Measurements from ENCODE around the gene ERC1.

Gene ERC1

DNA sequence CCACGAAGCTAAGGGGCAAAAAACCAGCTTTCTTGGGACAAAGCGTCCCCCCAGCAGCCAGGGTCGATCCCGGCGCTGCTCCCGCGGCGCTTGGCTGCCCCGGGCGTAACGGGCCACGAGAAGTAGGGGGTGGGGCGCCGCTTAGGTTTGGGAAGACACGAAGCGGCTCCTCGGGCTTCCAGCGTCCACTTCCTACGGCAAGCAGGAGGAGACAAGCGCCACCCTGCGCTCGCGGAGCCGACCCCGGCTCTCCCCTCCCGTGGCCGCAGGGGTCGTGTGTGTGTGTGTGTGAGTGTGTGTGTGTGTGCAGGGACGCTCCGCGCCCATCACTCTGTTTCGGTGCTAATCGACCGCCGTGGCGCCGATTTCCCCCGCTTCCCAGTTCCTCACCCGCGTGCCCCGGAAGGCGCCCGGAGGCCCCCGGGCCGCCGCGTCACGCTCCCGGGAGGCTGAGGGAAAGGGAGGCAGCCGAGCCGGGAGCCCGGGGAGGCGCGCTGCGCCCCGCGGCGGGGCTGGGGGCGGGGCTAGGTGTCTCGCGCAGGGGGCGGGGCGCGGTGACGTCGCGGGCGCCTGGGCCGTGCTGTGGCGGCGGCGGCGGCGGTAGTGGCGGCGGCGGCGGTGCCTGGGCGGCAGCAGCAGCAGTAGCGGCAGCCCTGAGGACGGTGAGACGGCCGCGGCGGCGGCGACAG is at the start of gene ERC1:
Gene ERC1 (plus strand): TSS at position 563 of the 689 bp plus-strand sequence. CDS start 36,681 bp downstream, outside the sequence.
- no peaks in the 10 kb centered on the region for H3K36me3 ChIP-seq (ENCODE audit: control insufficient read depth in 2 of 2, insufficient read depth in 2 of 2, low read length in 2 of 2)
- peak within 1 kb of the TSS; percentile 84 to 90 for H3K9ac ChIP-seq (ENCODE audit: low read depth in 1 of 2, low read length in 2 of 2)
- no peaks in the 10 kb centered on the region for H3K9me3 ChIP-seq (ENCODE audit: control insufficient read depth in 2 of 2, low read length in 2 of 2)
- no peaks in the 10 kb centered on the region for H3K27me3 ChIP-seq (ENCODE audit: control insufficient read depth in 2 of 2, insufficient read depth in 2 of 2, low read length in 2 of 2)
- H3K4me3 ChIP-seq (ENCODE audit: low read length in 2 of 2), result peak within 1 kb of the TSS; percentile 89 to 92
- H3K4me1 ChIP-seq (ENCODE audit: control insufficient read depth in 2 of 2, insufficient read depth in 2 of 2, low read length in 2 of 2), result peaks cover 11% of the 10 kb centered on the region in 2 donors
- peak within 1 kb of the TSS; percentile 94 to 95 for H3K27ac ChIP-seq (ENCODE audit: low read depth in 2 of 2, low read length in 2 of 2)

DNA sequence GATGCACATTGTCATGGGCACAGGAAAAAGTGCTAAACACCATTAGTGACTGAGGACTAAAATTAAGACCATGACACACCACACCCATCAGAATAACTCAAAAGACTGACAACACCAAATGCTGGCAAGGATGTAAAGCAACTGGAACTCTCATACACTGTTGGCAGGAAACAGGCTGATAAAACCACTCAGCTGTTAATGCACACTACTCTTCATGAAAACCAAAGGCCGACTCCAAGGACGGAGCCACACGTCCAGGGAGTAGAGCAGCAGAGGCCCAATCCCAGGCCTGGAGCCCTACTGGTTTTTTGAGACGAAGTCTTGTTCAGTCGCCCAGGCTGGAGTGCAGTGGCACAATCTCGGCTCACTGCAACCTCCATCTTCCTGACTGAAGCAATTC is 48.0 kb upstream of the ERC1 start:
- H3K4me1 ChIP-seq (ENCODE audit: control insufficient read depth in 2 of 2, insufficient read depth in 2 of 2, low read length in 2 of 2), result no peaks in the 10 kb centered on the region
- no peak overlapping the region for H3K9ac ChIP-seq (ENCODE audit: low read depth in 1 of 2, low read length in 2 of 2)
- H3K9me3 ChIP-seq (ENCODE audit: control insufficient read depth in 2 of 2, low read length in 2 of 2), result no peaks in the 10 kb centered on the region
- no peak overlapping the region for H3K4me3 ChIP-seq (ENCODE audit: low read length in 2 of 2)
- peaks cover 0 to 14% of the 10 kb centered on the region in 2 donors for H3K36me3 ChIP-seq (ENCODE audit: control insufficient read depth in 2 of 2, insufficient read depth in 2 of 2, low read length in 2 of 2)
- no peak overlapping the region for H3K27ac ChIP-seq (ENCODE audit: low read depth in 2 of 2, low read length in 2 of 2)
- no peaks in the 10 kb centered on the region for H3K27me3 ChIP-seq (ENCODE audit: control insufficient read depth in 2 of 2, insufficient read depth in 2 of 2, low read length in 2 of 2)

DNA sequence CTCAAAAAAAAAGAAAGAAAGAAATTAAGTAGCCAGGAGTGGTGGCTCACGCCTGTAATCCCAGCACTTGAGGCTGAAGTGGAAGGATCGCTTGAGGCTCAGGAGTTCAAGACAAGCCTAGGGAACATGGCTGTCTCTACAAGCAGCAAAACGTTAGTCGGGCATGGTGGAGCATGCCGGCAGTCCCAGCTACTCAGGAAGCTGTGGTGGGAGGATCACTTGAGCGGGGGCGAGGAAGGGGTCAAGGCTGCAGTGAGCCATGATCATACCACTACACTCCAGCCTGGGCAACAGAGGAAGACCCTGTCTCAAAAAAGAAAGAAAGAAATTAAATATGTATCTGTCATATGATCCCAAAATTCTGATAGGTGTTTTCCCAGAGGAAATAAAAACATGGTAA is 46.8 kb upstream of the ERC1 start:
- Histone ChIP-seq H3K36me3 (ENCODE audit: control insufficient read depth in 2 of 2, insufficient read depth in 2 of 2, low read length in 2 of 2) (peaks cover 0 to 12% of the 10 kb centered on the region in 2 donors), H3K9ac (ENCODE audit: low read depth in 1 of 2, low read length in 2 of 2) (no peak overlapping the region), H3K4me1 (ENCODE audit: control insufficient read depth in 2 of 2, insufficient read depth in 2 of 2, low read length in 2 of 2) (peaks cover 0 to 3% of the 10 kb centered on the region in 2 donors), H3K27me3 (ENCODE audit: control insufficient read depth in 2 of 2, insufficient read depth in 2 of 2, low read length in 2 of 2) (no peaks in the 10 kb centered on the region), H3K27ac (ENCODE audit: low read depth in 2 of 2, low read length in 2 of 2) (no peak overlapping the region), H3K4me3 (ENCODE audit: low read length in 2 of 2) (no peak overlapping the region), H3K9me3 (ENCODE audit: control insufficient read depth in 2 of 2, low read length in 2 of 2) (no peaks in the 10 kb centered on the region)

DNA sequence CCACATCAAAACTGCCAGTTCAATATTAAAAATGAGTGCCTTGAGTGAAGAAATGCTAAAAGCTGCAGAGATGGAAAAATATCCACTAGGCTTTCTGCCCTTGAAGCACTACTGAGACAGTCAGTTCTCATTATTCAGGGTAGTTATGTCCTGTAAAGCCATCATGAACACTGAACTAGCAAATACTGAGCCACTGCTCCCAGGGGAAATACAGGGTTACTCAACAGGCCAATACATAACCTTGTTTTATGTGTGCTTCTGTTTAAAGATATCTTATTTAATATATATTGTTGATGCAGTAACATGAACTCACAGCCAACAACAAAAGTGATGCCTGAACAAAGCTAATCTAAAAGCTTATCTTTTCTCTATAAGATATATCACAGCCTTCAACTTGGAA is 44.8 kb upstream of the ERC1 start:
- H3K27me3 ChIP-seq (ENCODE audit: control insufficient read depth in 2 of 2, insufficient read depth in 2 of 2, low read length in 2 of 2), result no peaks in the 10 kb centered on the region
- no peak overlapping the region for H3K27ac ChIP-seq (ENCODE audit: low read depth in 2 of 2, low read length in 2 of 2)
- H3K4me1 ChIP-seq (ENCODE audit: control insufficient read depth in 2 of 2, insufficient read depth in 2 of 2, low read length in 2 of 2), result peaks cover 2 to 3% of the 10 kb centered on the region in 2 donors
- no peak overlapping the region for H3K9ac ChIP-seq (ENCODE audit: low read depth in 1 of 2, low read length in 2 of 2)
- H3K4me3 ChIP-seq (ENCODE audit: low read length in 2 of 2), result no peak overlapping the region
- peaks cover 0 to 7% of the 10 kb centered on the region in 2 donors for H3K36me3 ChIP-seq (ENCODE audit: control insufficient read depth in 2 of 2, insufficient read depth in 2 of 2, low read length in 2 of 2)
- H3K9me3 ChIP-seq (ENCODE audit: control insufficient read depth in 2 of 2, low read length in 2 of 2), result no peaks in the 10 kb centered on the region

DNA sequence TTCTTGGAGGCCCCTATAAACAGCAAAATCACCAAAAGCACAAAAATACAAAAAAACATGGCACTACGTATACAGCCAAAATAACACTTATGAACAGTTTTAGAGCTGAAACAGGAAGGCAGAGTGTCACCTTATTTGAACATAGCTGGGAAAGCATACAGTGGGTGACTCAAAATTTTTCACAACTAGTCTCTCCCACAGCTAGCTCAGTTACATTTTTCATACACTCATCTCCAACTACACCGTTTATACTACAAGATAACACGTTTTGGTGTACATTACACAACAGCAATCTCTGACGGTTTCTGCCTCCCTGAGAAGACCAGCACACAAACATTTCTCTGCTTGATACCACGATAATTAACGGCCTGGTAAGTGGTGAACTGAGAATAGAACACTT is 44.4 kb upstream of the ERC1 start:
- Histone ChIP-seq H3K9ac (ENCODE audit: low read depth in 1 of 2, low read length in 2 of 2) (no peak overlapping the region), H3K27ac (ENCODE audit: low read depth in 2 of 2, low read length in 2 of 2) (no peak overlapping the region), H3K4me1 (ENCODE audit: control insufficient read depth in 2 of 2, insufficient read depth in 2 of 2, low read length in 2 of 2) (peaks cover 3 to 7% of the 10 kb centered on the region in 2 donors), H3K36me3 (ENCODE audit: control insufficient read depth in 2 of 2, insufficient read depth in 2 of 2, low read length in 2 of 2) (peaks cover 0 to 7% of the 10 kb centered on the region in 2 donors), H3K27me3 (ENCODE audit: control insufficient read depth in 2 of 2, insufficient read depth in 2 of 2, low read length in 2 of 2) (no peaks in the 10 kb centered on the region), H3K9me3 (ENCODE audit: control insufficient read depth in 2 of 2, low read length in 2 of 2) (no peaks in the 10 kb centered on the region), H3K4me3 (ENCODE audit: low read length in 2 of 2) (no peak overlapping the region)

DNA sequence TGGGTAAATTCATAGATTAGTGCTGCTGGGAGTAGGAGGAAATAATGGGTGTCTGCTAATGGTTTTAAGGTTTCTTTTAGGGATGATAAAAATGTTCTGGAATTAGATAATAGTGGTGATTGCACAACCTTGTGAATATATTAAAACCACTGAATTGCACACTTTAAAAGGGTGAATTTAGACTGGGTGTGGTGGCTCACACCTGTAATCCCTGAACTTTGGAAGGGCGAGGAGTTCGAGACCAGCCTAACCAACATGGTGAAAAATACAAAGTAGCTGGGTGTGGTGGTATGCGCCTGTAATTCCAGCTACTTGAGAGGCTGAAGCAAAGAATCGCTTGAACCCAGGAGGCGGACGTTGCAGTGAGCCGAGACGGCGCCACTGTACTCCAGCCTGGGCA is 42.8 kb upstream of the ERC1 start:
- Histone ChIP-seq H3K4me3 (ENCODE audit: low read length in 2 of 2) (peak overlapping the region; percentile 91 to 93), H3K27me3 (ENCODE audit: control insufficient read depth in 2 of 2, insufficient read depth in 2 of 2, low read length in 2 of 2) (no peaks in the 10 kb centered on the region), H3K4me1 (ENCODE audit: control insufficient read depth in 2 of 2, insufficient read depth in 2 of 2, low read length in 2 of 2) (peaks cover 3 to 7% of the 10 kb centered on the region in 2 donors), H3K27ac (ENCODE audit: low read depth in 2 of 2, low read length in 2 of 2) (peak overlapping the region; percentile 93 to 96), H3K9ac (ENCODE audit: low read depth in 1 of 2, low read length in 2 of 2) (no peak overlapping the region), H3K36me3 (ENCODE audit: control insufficient read depth in 2 of 2, insufficient read depth in 2 of 2, low read length in 2 of 2) (peaks cover 0 to 4% of the 10 kb centered on the region in 2 donors), H3K9me3 (ENCODE audit: control insufficient read depth in 2 of 2, low read length in 2 of 2) (no peaks in the 10 kb centered on the region)

DNA sequence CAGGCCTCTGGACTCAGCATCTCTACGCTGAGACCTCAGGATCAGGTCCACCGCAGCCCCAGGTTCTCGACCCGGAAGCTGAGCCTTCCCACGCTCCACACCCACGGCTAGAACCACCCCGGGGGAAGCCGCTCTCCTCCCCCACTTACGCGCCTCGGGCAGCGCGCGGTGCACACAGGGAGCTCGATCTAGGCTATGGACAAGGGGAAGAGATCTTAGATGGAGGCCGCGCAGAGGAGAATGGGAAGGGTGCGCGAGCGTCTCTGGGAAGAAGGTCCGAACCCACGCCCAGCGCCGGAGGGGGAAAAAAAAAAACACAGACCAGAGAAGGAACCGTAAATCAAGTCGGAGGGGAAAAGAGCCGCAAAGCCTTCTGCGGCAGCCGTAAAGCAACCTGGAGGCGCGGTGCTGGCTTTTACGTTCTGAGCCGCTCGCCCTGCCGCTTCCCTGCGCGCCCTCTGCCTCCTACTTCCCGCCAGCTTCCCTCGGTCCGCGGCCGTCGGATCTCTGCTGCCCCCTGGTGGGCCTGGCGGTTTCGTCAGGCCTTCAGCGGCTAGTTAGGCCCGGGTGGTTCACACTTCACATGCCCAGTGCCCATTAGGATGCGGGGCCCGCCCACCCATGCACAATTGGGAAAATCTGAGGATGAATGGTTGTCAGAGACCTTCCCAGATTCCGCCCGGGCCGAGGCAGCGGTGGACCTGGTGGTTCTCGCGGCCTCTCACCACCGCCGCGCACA is 41.4 kb upstream of the ERC1 start, which contains the start of gene RAD52:
Gene RAD52 (minus strand): TSS at position 242 of the 739 bp plus-strand sequence. CDS start 16,636 bp downstream, outside the sequence.
- Histone ChIP-seq H3K27me3 (ENCODE audit: control insufficient read depth in 2 of 2, insufficient read depth in 2 of 2, low read length in 2 of 2) (no peaks in the 10 kb centered on the region), H3K27ac (ENCODE audit: low read depth in 2 of 2, low read length in 2 of 2) (peak within 1 kb of the TSS; percentile 93 to 96), H3K9ac (ENCODE audit: low read depth in 1 of 2, low read length in 2 of 2) (peak within 1 kb of the TSS; percentile 88 to 96), H3K36me3 (ENCODE audit: control insufficient read depth in 2 of 2, insufficient read depth in 2 of 2, low read length in 2 of 2) (no peaks in the 10 kb centered on the region), H3K9me3 (ENCODE audit: control insufficient read depth in 2 of 2, low read length in 2 of 2) (no peaks in the 10 kb centered on the region), H3K4me1 (ENCODE audit: control insufficient read depth in 2 of 2, insufficient read depth in 2 of 2, low read length in 2 of 2) (peaks cover 3 to 10% of the 10 kb centered on the region in 2 donors), H3K4me3 (ENCODE audit: low read length in 2 of 2) (peak within 1 kb of the TSS; percentile 91 to 93)

DNA sequence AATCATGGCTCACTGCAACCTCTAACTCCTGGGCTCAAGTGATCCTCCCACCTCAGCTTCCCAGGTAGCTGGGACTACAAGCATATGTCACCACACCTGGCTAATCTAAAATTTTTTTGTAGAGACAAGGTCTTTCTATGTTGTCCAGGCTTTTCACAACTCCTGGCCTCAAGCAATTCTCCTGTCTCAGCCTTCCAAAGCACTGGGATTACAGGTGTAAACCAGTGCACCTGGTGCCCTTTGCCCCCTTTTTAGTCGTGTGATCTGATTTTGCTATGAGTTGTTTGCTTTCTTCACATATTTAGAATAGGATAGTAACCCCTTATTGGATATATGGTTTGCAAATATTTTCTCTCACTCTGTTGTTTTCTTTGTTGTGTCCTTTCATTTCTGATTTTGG is 39.8 kb upstream of the ERC1 start:
- peak overlapping the region in 1 of 2 donors; percentile 13 for H3K27ac ChIP-seq (ENCODE audit: low read depth in 2 of 2, low read length in 2 of 2)
- H3K4me3 ChIP-seq (ENCODE audit: low read length in 2 of 2), result no peak overlapping the region
- no peak overlapping the region for H3K9ac ChIP-seq (ENCODE audit: low read depth in 1 of 2, low read length in 2 of 2)
- no peaks in the 10 kb centered on the region for H3K36me3 ChIP-seq (ENCODE audit: control insufficient read depth in 2 of 2, insufficient read depth in 2 of 2, low read length in 2 of 2)
- no peaks in the 10 kb centered on the region for H3K9me3 ChIP-seq (ENCODE audit: control insufficient read depth in 2 of 2, low read length in 2 of 2)
- peaks cover 3 to 10% of the 10 kb centered on the region in 2 donors for H3K4me1 ChIP-seq (ENCODE audit: control insufficient read depth in 2 of 2, insufficient read depth in 2 of 2, low read length in 2 of 2)
- H3K27me3 ChIP-seq (ENCODE audit: control insufficient read depth in 2 of 2, insufficient read depth in 2 of 2, low read length in 2 of 2), result no peaks in the 10 kb centered on the region

DNA sequence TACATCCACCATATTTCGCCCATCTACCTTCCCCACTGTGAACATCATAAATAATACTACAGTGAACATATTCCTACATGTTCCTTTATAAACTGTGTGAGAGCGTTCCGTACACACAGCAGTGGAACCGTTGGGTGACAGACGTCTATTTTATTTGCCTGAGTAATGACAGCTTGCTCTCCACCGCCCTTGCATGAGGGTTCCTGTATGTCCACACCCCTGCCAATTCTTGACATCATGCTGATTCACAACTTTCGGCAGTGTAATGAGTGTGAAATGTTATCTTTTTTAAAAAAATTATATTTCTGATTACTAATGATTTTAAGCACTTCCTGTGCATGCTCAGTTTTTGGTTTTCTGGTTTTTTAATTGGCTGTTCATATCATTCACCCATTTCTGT is 37.2 kb upstream of the ERC1 start:
- Histone ChIP-seq H3K27me3 (ENCODE audit: control insufficient read depth in 2 of 2, insufficient read depth in 2 of 2, low read length in 2 of 2) (no peaks in the 10 kb centered on the region), H3K4me1 (ENCODE audit: control insufficient read depth in 2 of 2, insufficient read depth in 2 of 2, low read length in 2 of 2) (peaks cover 3 to 7% of the 10 kb centered on the region in 2 donors), H3K27ac (ENCODE audit: low read depth in 2 of 2, low read length in 2 of 2) (no peak overlapping the region), H3K9ac (ENCODE audit: low read depth in 1 of 2, low read length in 2 of 2) (no peak overlapping the region), H3K36me3 (ENCODE audit: control insufficient read depth in 2 of 2, insufficient read depth in 2 of 2, low read length in 2 of 2) (no peaks in the 10 kb centered on the region), H3K9me3 (ENCODE audit: control insufficient read depth in 2 of 2, low read length in 2 of 2) (no peaks in the 10 kb centered on the region), H3K4me3 (ENCODE audit: low read length in 2 of 2) (no peak overlapping the region)

DNA sequence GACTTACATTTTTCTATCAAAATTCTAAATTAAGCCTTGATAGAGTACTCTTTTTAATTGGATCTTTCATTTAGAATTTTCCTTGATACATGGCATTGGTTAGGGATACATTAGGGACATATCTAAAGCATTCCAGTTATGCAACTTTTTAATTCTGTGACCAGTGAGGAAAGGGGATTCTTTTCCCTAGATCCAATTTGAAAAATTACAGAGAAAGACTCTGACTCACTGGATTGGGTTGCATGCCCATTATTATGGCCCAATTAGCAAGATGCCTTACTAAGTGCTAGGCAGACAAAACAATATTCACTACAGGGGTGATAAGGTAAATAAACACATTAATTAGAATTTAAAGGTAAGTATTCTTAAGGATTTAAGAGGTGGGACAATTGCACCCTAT is 36.3 kb upstream of the ERC1 start:
- H3K27ac ChIP-seq (ENCODE audit: low read depth in 2 of 2, low read length in 2 of 2), result no peak overlapping the region
- H3K4me3 ChIP-seq (ENCODE audit: low read length in 2 of 2), result no peak overlapping the region
- H3K9ac ChIP-seq (ENCODE audit: low read depth in 1 of 2, low read length in 2 of 2), result no peak overlapping the region
- no peaks in the 10 kb centered on the region for H3K9me3 ChIP-seq (ENCODE audit: control insufficient read depth in 2 of 2, low read length in 2 of 2)
- no peaks in the 10 kb centered on the region for H3K36me3 ChIP-seq (ENCODE audit: control insufficient read depth in 2 of 2, insufficient read depth in 2 of 2, low read length in 2 of 2)
- H3K4me1 ChIP-seq (ENCODE audit: control insufficient read depth in 2 of 2, insufficient read depth in 2 of 2, low read length in 2 of 2), result peaks cover 3 to 7% of the 10 kb centered on the region in 2 donors
- H3K27me3 ChIP-seq (ENCODE audit: control insufficient read depth in 2 of 2, insufficient read depth in 2 of 2, low read length in 2 of 2), result no peaks in the 10 kb centered on the region
